ENCODE results near the gene NPIPB9. TPM values are rescaled to one million over a fixed set of nuclear protein-coding genes. Genes with fewer than 3 reads are reported as not detected.
A peak's percentile ranks its signal among the peaks of the same experiment; 100 is the strongest.

The NPIPB9 gene
- total RNA-seq, 2 donors from 2014 or later, result 3.0 to 8.4 TPM

GRCh38 chr16:28821874-28822519 is 70.4 kb downstream of the NPIPB9 start:
- Histone ChIP-seq H3K27me3 (replicated peaks; ENCODE audit: insufficient read depth) (no peaks in the 10 kb centered on the region), H3K4me3 (peak overlapping the region; percentile 99), H3K9me3 (no peaks in the 10 kb centered on the region), H3K36me3 (peaks cover 13% of the 10 kb centered on the region), H3K4me1 (ENCODE audit: control insufficient read depth in 1 of 2, low read depth in 2 of 2) (peaks cover 14 to 29% of the 10 kb centered on the region in 2 donors), H3K27ac (peak overlapping the region; percentile 100)
- ATAC-seq (ENCODE audit: insufficient number of reproducible peaks, low FRiP score, low read depth), result no peak
- DNase-seq (ENCODE audit: low spot score), result no peak
- TF ChIP-seq CTCF (IDR thresholded peaks at IDR 0.05), result no peak

Other genes starting within 250 kb of the NPIPB9 start
- gene IL27, start 245.0 kb upstream of the NPIPB9 start, total RNA-seq, result 1 to 10 TPM in 1 of 2 donors, under 1 TPM in 1; 0.68 to 2.5 TPM
- 10 to 100 TPM; 17.7 to 53.5 TPM for gene NUPR1, start 212.8 kb upstream of the NPIPB9 start, total RNA-seq
- 10 to 100 TPM; 17.8 to 26.9 TPM for gene SGF29, start 197.9 kb upstream of the NPIPB9 start, total RNA-seq
- not detected for gene SULT1A2, start 154.7 kb upstream of the NPIPB9 start, total RNA-seq
- gene SULT1A1, start 141.7 kb upstream of the NPIPB9 start, total RNA-seq, result 10 to 100 TPM in 1 of 2 donors, 1 to 10 TPM in 1; 7.0 to 27.2 TPM
- not detected for gene NPIPB8, start 113.7 kb upstream of the NPIPB9 start, total RNA-seq
- gene EIF3C, start 40.3 kb upstream of the NPIPB9 start, total RNA-seq, result 100 to 1,000 TPM; 167 to 206 TPM
- 10 to 100 TPM; 79.9 to 84.3 TPM for gene ATXN2L, start 71.2 kb downstream of the NPIPB9 start, total RNA-seq
- gene TUFM, start 94.6 kb downstream of the NPIPB9 start, total RNA-seq, result 10 to 100 TPM; 48.9 to 50.2 TPM
- 10 to 100 TPM; 32.5 to 45.1 TPM for gene SH2B1, start 112.1 kb downstream of the NPIPB9 start, total RNA-seq
- gene ATP2A1, start 126.7 kb downstream of the NPIPB9 start, total RNA-seq, result under 1 TPM; 0.41 to 0.42 TPM
- 10 to 100 TPM; 18.3 to 62.0 TPM for gene RABEP2, start 173.5 kb downstream of the NPIPB9 start, total RNA-seq
- not detected for gene CD19, start 180.2 kb downstream of the NPIPB9 start, total RNA-seq
- 10 to 100 TPM; 38.4 to 45.5 TPM for gene NFATC2IP, start 199.2 kb downstream of the NPIPB9 start, total RNA-seq
- gene SPNS1, start 223.0 kb downstream of the NPIPB9 start, total RNA-seq, result 10 to 100 TPM; 21.9 to 36.6 TPM
- gene LAT, start 233.3 kb downstream of the NPIPB9 start, total RNA-seq, result 10 to 100 TPM; 15.3 to 28.6 TPM

Measured in thoracic aorta (tissue), 2 donors.